ENCODE data around the gene TBXAS1.
"Not testable (repeated sequence)": the region's sequence is repeated elsewhere in the genome, so short reads cannot be mapped to it uniquely, and the experiment has no call there.

TBXAS1 gene

GRCh38 chr7:139893999-139894398 is 64.9 kb downstream of the TBXAS1 start:
- DNase-seq: no peak

GRCh38 chr7:139895141-139895829 is 66.2 kb downstream of the TBXAS1 start:
- no peak for DNase-seq

- no peak for DNase-seq
Measured at GRCh38 chr7:139896288-139896687, 67.2 kb downstream of the TBXAS1 start.

GRCh38 chr7:139896831-139897230 is 67.8 kb downstream of the TBXAS1 start:
- no peak for DNase-seq

- no peak for DNase-seq
Measured at GRCh38 chr7:139897422-139898090, 68.5 kb downstream of the TBXAS1 start.

GRCh38 chr7:139898483-139898882 is 69.4 kb downstream of the TBXAS1 start:
- no peak for DNase-seq

- no peak for DNase-seq
Measured at GRCh38 chr7:139899328-139899955, 70.4 kb downstream of the TBXAS1 start.

- DNase-seq: no peak
Measured at GRCh38 chr7:139900326-139900725, 71.3 kb downstream of the TBXAS1 start.

- DNase-seq: no peak
Measured at GRCh38 chr7:139901056-139901795, 72.2 kb downstream of the TBXAS1 start.

GRCh38 chr7:139901901-139902300 is 72.8 kb downstream of the TBXAS1 start:
- DNase-seq: no peak

GRCh38 chr7:139902436-139903102 is 73.5 kb downstream of the TBXAS1 start:
- no peak for DNase-seq

- DNase-seq: not testable (repeated sequence)
Measured at GRCh38 chr7:139903103-139903477, 74.0 kb downstream of the TBXAS1 start.

- DNase-seq: no peak
Measured at GRCh38 chr7:139906879-139907278, 77.8 kb downstream of the TBXAS1 start.

GRCh38 chr7:139908792-139909191 is 79.7 kb downstream of the TBXAS1 start:
- no peak for DNase-seq

- DNase-seq: no peak
Measured at GRCh38 chr7:139909379-139910050, 80.5 kb downstream of the TBXAS1 start.

- DNase-seq: no peak
Measured at GRCh38 chr7:139913021-139913844, 84.2 kb downstream of the TBXAS1 start.

GRCh38 chr7:139913845-139914135 is 84.7 kb downstream of the TBXAS1 start:
- no peak for DNase-seq

- peak in 1 of 6 experiments; percentile 1 for DNase-seq
Measured at GRCh38 chr7:139914306-139915267, 85.5 kb downstream of the TBXAS1 start.

GRCh38 chr7:139915268-139915863 is 86.3 kb downstream of the TBXAS1 start:
- DNase-seq: no peak

Data from stimulated activated naive CD4-positive, alpha-beta T cell (primary cell).